CD4-positive, alpha-beta T cell treated with Interferon gamma for 1 hour (primary cell): Measurements from ENCODE around the gene MAFF.

ENCODE experiments used
- DNase-seq: peaks from one replicate; pipeline ENCODE4 v3.0.0-alpha.2; 2020

MAFF gene

GRCh38 chr22:38250643-38251340 is 49.0 kb downstream of the MAFF start:
- no peak for DNase-seq

GRCh38 chr22:38251341-38251692 is 49.5 kb downstream of the MAFF start:
- DNase-seq = no peak

GRCh38 chr22:38255697-38256096 is 53.9 kb downstream of the MAFF start:
- no peak for DNase-seq

GRCh38 chr22:38257181-38257580 is 55.4 kb downstream of the MAFF start:
- no peak for DNase-seq

- DNase-seq = no peak
These were observed 56.0 kb downstream of the MAFF start for GRCh38 chr22:38257650-38258250.

GRCh38 chr22:38258895-38259294 is 57.1 kb downstream of the MAFF start:
- no peak for DNase-seq

GRCh38 chr22:38259370-38259769 is 57.6 kb downstream of the MAFF start:
- DNase-seq = no peak

GRCh38 chr22:38260761-38261681 is 59.2 kb downstream of the MAFF start:
- DNase-seq = no peak

- DNase-seq = peak; percentile 32
These were observed 60.4 kb downstream of the MAFF start for GRCh38 chr22:38262051-38262795.

- DNase-seq = no peak
These were observed 62.6 kb downstream of the MAFF start for GRCh38 chr22:38264322-38264843.
